ENCODE data around the gene DNM3.

DNM3 gene

GRCh38 chr1:172178886-172179285 lies 337.6 kb downstream of the DNM3 start:
- Histone ChIP-seq H3K4me3 (ENCODE audit: low read depth in 1 of 5, low read length in 5 of 5) (no peak overlapping the region), H3K9ac (ENCODE audit: low read length in 5 of 5) (no peak overlapping the region), H3K27me3 (ENCODE audit: control insufficient read depth in 5 of 5, insufficient read depth in 4 of 5, low read length in 5 of 5) (no peaks in the 10 kb centered on the region), H3K27ac (ENCODE audit: low read depth, low read length) (no peak overlapping the region), H3K36me3 (ENCODE audit: control insufficient read depth in 5 of 5, insufficient read depth in 5 of 5, low read length in 5 of 5) (no peaks in the 10 kb centered on the region), H3K4me1 (ENCODE audit: control insufficient read depth in 5 of 5, insufficient read depth in 5 of 5, low read length in 5 of 5) (peaks cover 0 to 19% (median 18%) of the 10 kb centered on the region in 5 donors), H3K9me3 (ENCODE audit: control insufficient read depth in 5 of 5, low read length in 5 of 5) (no peaks in the 10 kb centered on the region)

- Histone ChIP-seq H3K27ac (ENCODE audit: low read depth, low read length) (no peak overlapping the region), H3K9me3 (ENCODE audit: control insufficient read depth in 5 of 5, low read length in 5 of 5) (no peaks in the 10 kb centered on the region), H3K4me1 (ENCODE audit: control insufficient read depth in 5 of 5, insufficient read depth in 5 of 5, low read length in 5 of 5) (peaks cover 0 to 19% (median 18%) of the 10 kb centered on the region in 5 donors), H3K4me3 (ENCODE audit: low read depth in 1 of 5, low read length in 5 of 5) (no peak overlapping the region), H3K36me3 (ENCODE audit: control insufficient read depth in 5 of 5, insufficient read depth in 5 of 5, low read length in 5 of 5) (no peaks in the 10 kb centered on the region), H3K27me3 (ENCODE audit: control insufficient read depth in 5 of 5, insufficient read depth in 4 of 5, low read length in 5 of 5) (no peaks in the 10 kb centered on the region), H3K9ac (ENCODE audit: low read length in 5 of 5) (no peak overlapping the region)
These were observed 338.6 kb downstream of the DNM3 start for GRCh38 chr1:172179918-172180317.

GRCh38 chr1:172180501-172181285 lies 339.4 kb downstream of the DNM3 start:
- no peaks in the 10 kb centered on the region for H3K27me3 ChIP-seq (ENCODE audit: control insufficient read depth in 5 of 5, insufficient read depth in 4 of 5, low read length in 5 of 5)
- H3K4me1 ChIP-seq (ENCODE audit: control insufficient read depth in 5 of 5, insufficient read depth in 5 of 5, low read length in 5 of 5): peaks cover 0 to 19% (median 18%) of the 10 kb centered on the region in 5 donors
- H3K4me3 ChIP-seq (ENCODE audit: low read depth in 1 of 5, low read length in 5 of 5): peak overlapping the region; percentile 25 to 57 (median 47)
- H3K36me3 ChIP-seq (ENCODE audit: control insufficient read depth in 5 of 5, insufficient read depth in 5 of 5, low read length in 5 of 5): no peaks in the 10 kb centered on the region
- peak overlapping the region; percentile 82 for H3K27ac ChIP-seq (ENCODE audit: low read depth, low read length)
- H3K9me3 ChIP-seq (ENCODE audit: control insufficient read depth in 5 of 5, low read length in 5 of 5): no peaks in the 10 kb centered on the region
- peak overlapping the region in 3 of 5 donors; percentile 21 to 66 (median 59) for H3K9ac ChIP-seq (ENCODE audit: low read length in 5 of 5)

- Histone ChIP-seq H3K4me3 (ENCODE audit: low read depth in 1 of 5, low read length in 5 of 5) (no peak overlapping the region), H3K27ac (ENCODE audit: low read depth, low read length) (no peak overlapping the region), H3K27me3 (ENCODE audit: control insufficient read depth in 5 of 5, insufficient read depth in 4 of 5, low read length in 5 of 5) (no peaks in the 10 kb centered on the region)
These were observed 343.4 kb downstream of the DNM3 start for GRCh38 chr1:172184506-172185191.

GRCh38 chr1:172185211-172185610 lies 343.9 kb downstream of the DNM3 start:
- no peaks in the 10 kb centered on the region for H3K36me3 ChIP-seq (ENCODE audit: control insufficient read depth in 5 of 5, insufficient read depth in 5 of 5, low read length in 5 of 5)
- H3K27ac ChIP-seq (ENCODE audit: low read depth, low read length): no peak overlapping the region
- no peak overlapping the region for H3K9ac ChIP-seq (ENCODE audit: low read length in 5 of 5)
- peaks cover 0 to 19% (median 17%) of the 10 kb centered on the region in 5 donors for H3K4me1 ChIP-seq (ENCODE audit: control insufficient read depth in 5 of 5, insufficient read depth in 5 of 5, low read length in 5 of 5)
- H3K9me3 ChIP-seq (ENCODE audit: control insufficient read depth in 5 of 5, low read length in 5 of 5): no peaks in the 10 kb centered on the region
- H3K4me3 ChIP-seq (ENCODE audit: low read depth in 1 of 5, low read length in 5 of 5): no peak overlapping the region
- H3K27me3 ChIP-seq (ENCODE audit: control insufficient read depth in 5 of 5, insufficient read depth in 4 of 5, low read length in 5 of 5): no peaks in the 10 kb centered on the region

More at GRCh38 chr1:172184506-172185191, 343.4 kb downstream of the DNM3 start:
- Histone ChIP-seq H3K9me3 (ENCODE audit: control insufficient read depth in 5 of 5, low read length in 5 of 5) (no peaks in the 10 kb centered on the region), H3K4me1 (ENCODE audit: control insufficient read depth in 5 of 5, insufficient read depth in 5 of 5, low read length in 5 of 5) (peaks cover 0 to 19% (median 18%) of the 10 kb centered on the region in 5 donors), H3K36me3 (ENCODE audit: control insufficient read depth in 5 of 5, insufficient read depth in 5 of 5, low read length in 5 of 5) (no peaks in the 10 kb centered on the region), H3K9ac (ENCODE audit: low read length in 5 of 5) (no peak overlapping the region)

GRCh38 chr1:172185996-172186395 lies 344.7 kb downstream of the DNM3 start:
- no peaks in the 10 kb centered on the region for H3K27me3 ChIP-seq (ENCODE audit: control insufficient read depth in 5 of 5, insufficient read depth in 4 of 5, low read length in 5 of 5)
- H3K4me3 ChIP-seq (ENCODE audit: low read depth in 1 of 5, low read length in 5 of 5): no peak overlapping the region
- H3K4me1 ChIP-seq (ENCODE audit: control insufficient read depth in 5 of 5, insufficient read depth in 5 of 5, low read length in 5 of 5): peaks cover 0 to 12% (median 11%) of the 10 kb centered on the region in 5 donors
- H3K27ac ChIP-seq (ENCODE audit: low read depth, low read length): no peak overlapping the region
- H3K36me3 ChIP-seq (ENCODE audit: control insufficient read depth in 5 of 5, insufficient read depth in 5 of 5, low read length in 5 of 5): no peaks in the 10 kb centered on the region
- no peaks in the 10 kb centered on the region for H3K9me3 ChIP-seq (ENCODE audit: control insufficient read depth in 5 of 5, low read length in 5 of 5)
- no peak overlapping the region for H3K9ac ChIP-seq (ENCODE audit: low read length in 5 of 5)

- peaks cover 0 to 30% (median 13%) of the 10 kb centered on the region in 5 donors for H3K9me3 ChIP-seq (ENCODE audit: control insufficient read depth in 5 of 5, low read length in 5 of 5)
- no peaks in the 10 kb centered on the region for H3K4me1 ChIP-seq (ENCODE audit: control insufficient read depth in 5 of 5, insufficient read depth in 5 of 5, low read length in 5 of 5)
- no peak overlapping the region for H3K4me3 ChIP-seq (ENCODE audit: low read depth in 1 of 5, low read length in 5 of 5)
- H3K36me3 ChIP-seq (ENCODE audit: control insufficient read depth in 5 of 5, insufficient read depth in 5 of 5, low read length in 5 of 5): no peaks in the 10 kb centered on the region
- no peak overlapping the region for H3K9ac ChIP-seq (ENCODE audit: low read length in 5 of 5)
- H3K27ac ChIP-seq (ENCODE audit: low read depth, low read length): no peak overlapping the region
- no peaks in the 10 kb centered on the region for H3K27me3 ChIP-seq (ENCODE audit: control insufficient read depth in 5 of 5, insufficient read depth in 4 of 5, low read length in 5 of 5)
These were observed 360.3 kb downstream of the DNM3 start for GRCh38 chr1:172201572-172201971.

- Histone ChIP-seq H3K27me3 (ENCODE audit: control insufficient read depth in 5 of 5, insufficient read depth in 4 of 5, low read length in 5 of 5) (no peaks in the 10 kb centered on the region), H3K36me3 (ENCODE audit: control insufficient read depth in 5 of 5, insufficient read depth in 5 of 5, low read length in 5 of 5) (no peaks in the 10 kb centered on the region), H3K9ac (ENCODE audit: low read length in 5 of 5) (no peak overlapping the region), H3K27ac (ENCODE audit: low read depth, low read length) (no peak overlapping the region), H3K9me3 (ENCODE audit: control insufficient read depth in 5 of 5, low read length in 5 of 5) (peaks cover 0 to 18% (median 13%) of the 10 kb centered on the region in 5 donors), H3K4me1 (ENCODE audit: control insufficient read depth in 5 of 5, insufficient read depth in 5 of 5, low read length in 5 of 5) (no peaks in the 10 kb centered on the region), H3K4me3 (ENCODE audit: low read depth in 1 of 5, low read length in 5 of 5) (no peak overlapping the region)
These were observed 362.0 kb downstream of the DNM3 start for GRCh38 chr1:172203135-172203823.

GRCh38 chr1:172203902-172204301 lies 362.6 kb downstream of the DNM3 start:
- no peak overlapping the region for H3K4me3 ChIP-seq (ENCODE audit: low read depth in 1 of 5, low read length in 5 of 5)

GRCh38 chr1:172206256-172206655 lies 365.0 kb downstream of the DNM3 start:
- Histone ChIP-seq H3K36me3 (ENCODE audit: control insufficient read depth in 5 of 5, insufficient read depth in 5 of 5, low read length in 5 of 5) (no peaks in the 10 kb centered on the region), H3K9me3 (ENCODE audit: control insufficient read depth in 5 of 5, low read length in 5 of 5) (peaks cover 0 to 2% (median 0%) of the 10 kb centered on the region in 5 donors), H3K9ac (ENCODE audit: low read length in 5 of 5) (no peak overlapping the region), H3K27me3 (ENCODE audit: control insufficient read depth in 5 of 5, insufficient read depth in 4 of 5, low read length in 5 of 5) (no peaks in the 10 kb centered on the region), H3K4me3 (ENCODE audit: low read depth in 1 of 5, low read length in 5 of 5) (no peak overlapping the region), H3K27ac (ENCODE audit: low read depth, low read length) (no peak overlapping the region), H3K4me1 (ENCODE audit: control insufficient read depth in 5 of 5, insufficient read depth in 5 of 5, low read length in 5 of 5) (no peaks in the 10 kb centered on the region)

More at GRCh38 chr1:172203902-172204301, 362.6 kb downstream of the DNM3 start:
- H3K36me3 ChIP-seq (ENCODE audit: control insufficient read depth in 5 of 5, insufficient read depth in 5 of 5, low read length in 5 of 5): no peaks in the 10 kb centered on the region
- no peak overlapping the region for H3K27ac ChIP-seq (ENCODE audit: low read depth, low read length)
- peaks cover 0 to 14% (median 10%) of the 10 kb centered on the region in 5 donors for H3K9me3 ChIP-seq (ENCODE audit: control insufficient read depth in 5 of 5, low read length in 5 of 5)
- no peaks in the 10 kb centered on the region for H3K27me3 ChIP-seq (ENCODE audit: control insufficient read depth in 5 of 5, insufficient read depth in 4 of 5, low read length in 5 of 5)
- H3K4me1 ChIP-seq (ENCODE audit: control insufficient read depth in 5 of 5, insufficient read depth in 5 of 5, low read length in 5 of 5): no peaks in the 10 kb centered on the region
- H3K9ac ChIP-seq (ENCODE audit: low read length in 5 of 5): no peak overlapping the region
